Psoas muscle (tissue), 8 donors: ENCODE measurements around the gene MARCO. TPM values are rescaled to one million over a fixed set of nuclear protein-coding genes. Genes with fewer than 3 reads are reported as not detected.

Source experiments
- ATAC-seq, 4 donors: fragments of 200-7000 bp; cut with Tn5 transposase; one replicate each; pipeline ENCODE4 v1.9.1; 2020; ENCODE audit warnings: moderate library complexity in 3 of 4, mild to moderate bottlenecking in 2 of 4
- DNase-seq, 2 donors: peaks; one replicate each; pipeline ENCODE4 v3.0.0-alpha.2; 2020
- H3K27ac ChIP-seq: fragments of 200-600 bp; one replicate; pipeline ENCODE4 v1.8.0; 2022
- H3K27me3 ChIP-seq, 3 donors: fragments of 200-600 bp in 1 of 3; one replicate each; pipeline versions ENCODE4 v1.6.1 to v1.8.0; 2013 to 2022; ENCODE audit warnings: low read length in 2 of 3, mild to moderate bottlenecking in 2 of 3, moderate library complexity in 1 of 3; ENCODE audit not compliant: insufficient read depth in 3 of 3
- H3K36me3 ChIP-seq, 2 donors: fragments of 200-600 bp in 1 of 2; one replicate each; pipeline versions ENCODE4 v1.6.1 to v1.8.0; 2013 to 2022; ENCODE audit warnings: low read depth in 1 of 2, mild to moderate bottlenecking in 1 of 2, moderate library complexity in 1 of 2; ENCODE audit not compliant: insufficient read depth in 1 of 2
- H3K4me1 ChIP-seq: fragments of 200-600 bp; one replicate; pipeline ENCODE4 v1.8.0; 2022
- H3K4me3 ChIP-seq: fragments of 200-600 bp; one replicate; pipeline ENCODE4 v1.8.0; 2022; ENCODE audit warnings: mild to moderate bottlenecking
- H3K9me3 ChIP-seq: fragments of 200-600 bp; one replicate; pipeline ENCODE4 v1.8.0; 2022
- WGBS, 3 donors: extraction: QIAGEN DNeasy Blood & Tissue Kit; methylation state at CpG; one replicate each; pipeline versions ENCODE4 v1.1.6 to v1.1.7; 2013; 5-methylcytosine and 5-hydroxymethylcytosine counted together
- intact Hi-C, 2 donors: fragments of 100-400 bp; cut with DNase I; formaldehyde crosslinking; loops; one replicate each; pipeline versions ENCODE4 v1.11.0 to v1.14.2; 2022
- polyA plus RNA-seq, 3 donors: library from polyadenylated mRNA; stranded (reverse); fragments of 200-250 nt; gene quantifications; one replicate each; pipeline ENCODE4 v1.2.3, GENCODE V29; 2013
- total RNA-seq, 4 donors: library from RNA; stranded (reverse); fragmentation: NEBNext Ultra II Directional in 2 of 4; extraction: Animal tissue kit (Norgen Biotek cat#: 25700) in 2 of 4; gene quantifications; one replicate each; pipeline versions ENCODE4 v1.2.1 to v1.2.4, GENCODE V29; 2021 to 2023
- TF ChIP-seq, protein P1 (sequence below): fragments of 200-600 bp; IDR thresholded peaks from one replicate; pipeline ENCODE4 v1.8.0; 2022; ENCODE audit warnings: antibody characterized with exemption
- donor health status: healthy with polysubstance abuse.
- donor health status: DM: no; HTN: no; CAD: no; lungs with moderate emphysema.
- donor health status: Bipolar disorder and iron deficiency.
- donor health status: healthy.
- donor health status: DM: yes; HTN: yes; CAD: no.
- donor health status: DM: no; HTN: no; CAD: no.
- donor health status: DM: no; HTN: no; CAD: no.
- donor health status: DM: yes; HTN: yes; CAD: no.

MARCO gene
- total and polyA plus RNA-seq, 7 donors: 0.18 to 6.1 (median 2.6) TPM

DNA sequence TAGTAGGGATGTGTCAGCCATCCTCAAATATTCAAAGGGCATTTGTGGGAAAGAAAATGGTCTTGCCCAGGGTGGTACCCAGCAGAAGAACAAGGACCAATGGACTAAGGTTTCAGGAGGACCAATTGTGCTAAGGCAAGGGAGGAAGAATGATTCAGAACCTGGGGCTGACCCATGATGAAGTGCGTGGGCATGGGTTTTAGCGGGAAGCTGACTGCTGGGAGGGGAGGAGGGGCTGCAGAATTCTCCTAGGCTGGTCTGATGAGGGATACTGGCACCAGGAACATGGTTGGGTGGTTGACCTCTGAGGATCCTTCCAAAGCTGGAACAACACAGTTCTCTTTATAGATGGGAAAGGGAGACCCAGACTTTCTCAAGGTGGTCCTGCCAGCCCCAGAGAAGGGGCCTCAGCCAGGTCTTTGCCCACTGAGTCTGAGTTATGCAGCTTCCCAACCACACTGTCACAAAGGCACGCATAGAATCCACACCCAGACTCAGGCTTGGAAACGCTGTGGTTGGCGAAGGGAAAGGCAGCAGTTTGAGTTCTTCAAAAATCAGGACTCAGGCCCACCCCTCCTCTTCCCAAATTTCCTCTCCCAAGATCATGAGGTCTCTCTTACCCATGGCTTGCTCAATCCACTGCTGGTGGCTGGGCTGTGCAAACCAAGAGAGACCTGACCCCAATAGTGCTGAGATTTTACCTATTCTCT lies 37.3 kb downstream of the MARCO start:
- H3K4me1 ChIP-seq: no peaks in the 10 kb centered on the region
- no peak overlapping the region for H3K27ac ChIP-seq
- TF ChIP-seq, protein P1, sequence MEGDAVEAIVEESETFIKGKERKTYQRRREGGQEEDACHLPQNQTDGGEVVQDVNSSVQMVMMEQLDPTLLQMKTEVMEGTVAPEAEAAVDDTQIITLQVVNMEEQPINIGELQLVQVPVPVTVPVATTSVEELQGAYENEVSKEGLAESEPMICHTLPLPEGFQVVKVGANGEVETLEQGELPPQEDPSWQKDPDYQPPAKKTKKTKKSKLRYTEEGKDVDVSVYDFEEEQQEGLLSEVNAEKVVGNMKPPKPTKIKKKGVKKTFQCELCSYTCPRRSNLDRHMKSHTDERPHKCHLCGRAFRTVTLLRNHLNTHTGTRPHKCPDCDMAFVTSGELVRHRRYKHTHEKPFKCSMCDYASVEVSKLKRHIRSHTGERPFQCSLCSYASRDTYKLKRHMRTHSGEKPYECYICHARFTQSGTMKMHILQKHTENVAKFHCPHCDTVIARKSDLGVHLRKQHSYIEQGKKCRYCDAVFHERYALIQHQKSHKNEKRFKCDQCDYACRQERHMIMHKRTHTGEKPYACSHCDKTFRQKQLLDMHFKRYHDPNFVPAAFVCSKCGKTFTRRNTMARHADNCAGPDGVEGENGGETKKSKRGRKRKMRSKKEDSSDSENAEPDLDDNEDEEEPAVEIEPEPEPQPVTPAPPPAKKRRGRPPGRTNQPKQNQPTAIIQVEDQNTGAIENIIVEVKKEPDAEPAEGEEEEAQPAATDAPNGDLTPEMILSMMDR: no peak
- no peak overlapping the region for H3K4me3 ChIP-seq
- no peak for ATAC-seq
- H3K9me3 ChIP-seq: no peaks in the 10 kb centered on the region
- no peak for DNase-seq
- intact Hi-C loops: no loop called here
- peaks cover 0 to 12% (median 3%) of the 10 kb centered on the region in 3 donors for H3K27me3 ChIP-seq
- 67 to 80% (median 70%) methylated on average over 5 of the region's 5 CpGs for WGBS, 3 donors
- H3K36me3 ChIP-seq: no peaks in the 10 kb centered on the region

DNA sequence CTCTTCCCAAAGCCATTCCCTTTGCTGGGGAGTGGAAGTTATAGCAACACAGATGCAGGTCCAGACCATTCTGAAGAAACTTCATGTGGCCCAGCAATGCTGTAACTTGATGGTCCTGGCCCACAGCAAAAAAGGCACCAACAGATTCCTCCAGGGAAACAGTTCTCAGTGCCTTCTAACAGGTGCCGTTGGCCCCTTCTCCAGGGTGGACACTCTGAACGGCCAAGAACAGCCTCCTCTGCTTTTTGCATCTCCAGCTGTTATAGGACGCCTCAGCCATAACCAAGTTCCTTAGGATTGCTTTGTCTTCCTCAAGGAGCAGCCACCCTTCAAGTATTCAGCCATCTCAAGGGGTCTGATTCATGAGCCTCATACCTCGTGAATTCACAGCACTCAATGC lies 38.0 kb downstream of the MARCO start:
- Histone ChIP-seq H3K4me3 (no peak overlapping the region), H3K4me1 (no peaks in the 10 kb centered on the region), H3K9me3 (no peaks in the 10 kb centered on the region), H3K27ac (no peak overlapping the region), H3K36me3 (no peaks in the 10 kb centered on the region), H3K27me3 (peaks cover 0 to 10% (median 3%) of the 10 kb centered on the region in 3 donors)
- intact Hi-C loops: no loop called here
- no peak for DNase-seq
- TF ChIP-seq, protein P1: no peak
- 53 to 67% (median 66%) methylated on average over 4 of the region's 4 CpGs for WGBS, 3 donors
- no peak for ATAC-seq

DNA sequence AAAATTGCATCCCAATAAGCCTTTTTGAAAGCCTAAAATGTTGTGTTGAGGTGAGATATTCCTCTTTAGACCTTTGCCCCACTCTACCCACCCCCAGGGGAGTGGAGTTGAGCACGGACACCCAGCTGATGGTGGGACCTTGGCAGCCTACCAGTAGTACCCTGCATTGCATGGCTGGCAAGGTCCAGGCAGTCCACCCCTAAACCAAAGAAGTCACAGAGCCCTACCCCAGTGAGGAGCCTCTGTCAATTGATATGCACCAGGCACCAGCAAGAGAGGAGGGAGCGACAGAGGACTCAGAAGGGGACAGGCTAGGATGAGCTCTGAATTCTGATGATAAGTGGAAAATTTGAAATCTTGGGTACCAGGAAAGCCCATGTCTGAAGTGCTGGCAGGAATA lies 38.6 kb downstream of the MARCO start:
- intact Hi-C loops: no loop called here
- no peaks in the 10 kb centered on the region for H3K36me3 ChIP-seq
- no peak overlapping the region for H3K4me3 ChIP-seq
- no peaks in the 10 kb centered on the region for H3K9me3 ChIP-seq
- no peak for ATAC-seq
- 54 to 63% (median 63%) methylated on average over 2 of the region's 2 CpGs for WGBS, 3 donors
- no peaks in the 10 kb centered on the region for H3K4me1 ChIP-seq
- DNase-seq: no peak
- TF ChIP-seq, protein P1: no peak
- H3K27ac ChIP-seq: no peak overlapping the region
- peaks cover 0 to 12% (median 3%) of the 10 kb centered on the region in 3 donors for H3K27me3 ChIP-seq

DNA sequence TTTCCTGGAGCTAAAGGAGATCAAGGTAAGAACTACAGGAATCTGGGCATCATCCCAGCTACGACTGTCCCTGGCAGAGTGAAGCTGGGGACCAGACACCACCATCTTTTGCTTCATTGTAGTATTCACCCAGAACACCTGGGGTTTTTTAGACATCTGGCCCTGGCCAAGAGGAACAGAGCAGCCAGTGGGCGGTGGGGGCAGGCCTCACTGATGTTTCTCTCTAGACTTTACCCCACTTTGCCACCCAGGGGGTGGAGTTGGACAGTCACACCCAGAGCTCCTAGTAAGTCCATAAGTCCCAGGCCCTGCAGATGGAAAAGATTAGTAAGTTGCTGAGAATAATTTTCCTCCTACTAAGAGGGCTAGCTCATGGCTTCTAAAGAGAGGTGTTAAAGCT lies 39.6 kb downstream of the MARCO start:
- Histone ChIP-seq H3K27ac (no peak overlapping the region), H3K4me3 (no peak overlapping the region), H3K4me1 (no peaks in the 10 kb centered on the region), H3K36me3 (no peaks in the 10 kb centered on the region), H3K9me3 (no peaks in the 10 kb centered on the region), H3K27me3 (peaks cover 0 to 12% (median 3%) of the 10 kb centered on the region in 3 donors)
- no peak for DNase-seq
- TF ChIP-seq, protein P1: no peak
- intact Hi-C loops: no loop called here
- 66 to 69% (median 69%) methylated on average over 2 of the region's 2 CpGs for WGBS, 3 donors
- ATAC-seq: no peak

DNA sequence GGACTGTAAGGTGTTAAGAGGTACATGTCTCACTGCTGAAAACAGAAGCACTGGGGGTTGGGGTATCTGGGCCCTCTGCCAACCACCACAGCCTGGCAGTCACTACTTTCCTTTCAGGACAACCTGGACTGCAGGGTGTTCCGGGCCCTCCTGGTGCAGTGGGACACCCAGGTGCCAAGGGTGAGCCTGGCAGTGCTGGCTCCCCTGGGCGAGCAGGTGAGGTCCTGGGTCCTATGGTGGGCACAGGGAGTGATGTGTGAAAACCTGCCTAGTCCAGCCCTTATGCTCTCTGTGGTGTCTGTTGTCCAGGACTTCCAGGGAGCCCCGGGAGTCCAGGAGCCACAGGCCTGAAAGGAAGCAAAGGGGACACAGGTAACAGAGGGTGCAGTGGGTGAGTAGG lies 40.0 kb downstream of the MARCO start:
- peaks cover 0 to 12% (median 0%) of the 10 kb centered on the region in 3 donors for H3K27me3 ChIP-seq
- no peak for ATAC-seq

More for the DNA sequence above, 40.0 kb downstream of the MARCO start:
- H3K4me1 ChIP-seq: no peaks in the 10 kb centered on the region
- no peaks in the 10 kb centered on the region for H3K9me3 ChIP-seq
- no peaks in the 10 kb centered on the region for H3K36me3 ChIP-seq
- DNase-seq: no peak
- no peak overlapping the region for H3K4me3 ChIP-seq
- H3K27ac ChIP-seq: no peak overlapping the region
- WGBS, 3 donors: 84 to 89% (median 88%) methylated on average over 3 of the region's 3 CpGs
- intact Hi-C loops: no loop called here
- TF ChIP-seq, protein P1: no peak
